Liver (tissue), 3 donors: Measurements from ENCODE around the gene SLC9A8.

Experiments used
- CTCF ChIP-seq: fragments of 150-350 bp; IDR thresholded peaks from 2 replicates; pipeline ENCODE4 v1.5.1; 2017; ENCODE audit warnings: improper control_type of control experiment, low read depth, low read length; ENCODE audit not compliant: missing input control
- EGR1 ChIP-seq, 2 donors: IDR thresholded peaks; 2 replicates each; pipeline ENCODE4 v1.6.1; 2016 to 2018; ENCODE audit warnings: antibody characterized with exemption in 2 of 2, low read depth in 2 of 2
- GABPA ChIP-seq, 2 donors: IDR thresholded peaks in 1 of 2; conservative IDR thresholded peaks in 1 of 2; 2 replicates each; pipeline ENCODE4 v1.6.1; 2016; ENCODE audit warnings: antibody characterized with exemption in 2 of 2, mild to moderate bottlenecking in 1 of 2, moderate library complexity in 1 of 2
- HNF4G ChIP-seq: IDR thresholded peaks from 2 replicates; pipeline ENCODE4 v1.6.1; 2016; ENCODE audit warnings: antibody characterized with exemption
- MAX ChIP-seq: IDR thresholded peaks from 2 replicates; pipeline ENCODE4 v1.6.1; 2016; ENCODE audit warnings: antibody characterized with exemption
- REST ChIP-seq: IDR thresholded peaks from 2 replicates; pipeline ENCODE4 v1.6.1; 2016; ENCODE audit warnings: antibody characterized with exemption, mild to moderate bottlenecking
- TAF1 ChIP-seq: conservative IDR thresholded peaks from 2 replicates; pipeline ENCODE4 v1.6.1; 2016; ENCODE audit warnings: antibody characterized with exemption, mild to moderate bottlenecking
- donor health status: healthy.
- donor health status: healthy.

GRCh38 chr20:49906101-49906604 lies 93.5 kb downstream of the SLC9A8 start:
- no peak for TF ChIP-seq GABPA (IDR thresholded peaks at IDR 0.05 in 1 of 2, conservative IDR thresholded peaks at IDR 0.05 in 1 of 2)
- no peak for TF ChIP-seq CTCF
- no peak for TF ChIP-seq TAF1
- TF ChIP-seq EGR1 (IDR thresholded peaks at IDR 0.05; ENCODE audit: low read depth in 2 of 2), result no peak
- no peak for TF ChIP-seq MAX
- no peak for TF ChIP-seq HNF4G
- TF ChIP-seq REST, result no peak
